H1 (cell line): Measurements from ENCODE around the gene ANXA4. TPM values are rescaled to one million over a fixed set of nuclear protein-coding genes. Genes with fewer than 3 reads are reported as not detected.

Experiments used
- CBX8 ChIP-seq: fragments of 300-800, 300-1000 bp; sonication (generic); IDR thresholded peaks from 2 replicates; pipeline ENCODE4 v1.7.1; 2016; ENCODE audit warnings: low read depth, low read length, borderline replicate concordance
- JUND ChIP-seq: IDR thresholded peaks from 2 replicates; pipeline ENCODE4 v1.6.1; 2011; ENCODE audit warnings: mild to moderate bottlenecking, improper control_type of control experiment, low read length
- KDM4A ChIP-seq: IDR thresholded peaks from one replicate; pipeline ENCODE4 v1.7.1; 2012; ENCODE audit warnings: low read depth, mild to moderate bottlenecking, moderate library complexity, low read length, inconsistent platforms; ENCODE audit not compliant: severe bottlenecking
- MAFK ChIP-seq: IDR thresholded peaks from 2 replicates; pipeline ENCODE4 v1.6.1; 2012; ENCODE audit warnings: low read depth, mild to moderate bottlenecking, improper control_type of control experiment, low read length
- SP1 ChIP-seq: IDR thresholded peaks from 2 replicates; pipeline ENCODE4 v1.6.1; 2011; ENCODE audit warnings: low read depth, low read length
- SRF ChIP-seq: IDR thresholded peaks from 2 replicates; pipeline ENCODE4 v1.6.1; 2011; ENCODE audit warnings: mild to moderate bottlenecking, low read depth, low read length, moderate library complexity
- polyA plus RNA-seq, 7 experiments: library from polyadenylated mRNA; depleted of rRNA in 3 of 7; stranded (reverse) in 5 of 7; unstranded in 2 of 7; fragments of >200 nt in 5 of 7; fragments of 200-250 nt in 2 of 7; gene quantifications; 1 replicate in 5 of 7; 2 replicates in 1 of 7; 4 replicates in 1 of 7; pipeline versions ENCODE4 v1.2.1 to v1.2.3, GENCODE V29; 2011 to 2013; ENCODE audit warnings: missing spikeins in 2 of 7, mixed read lengths in 2 of 7
- total RNA-seq: library from RNA; stranded (reverse); fragmentation: NEBNext Ultra II Directional; extraction: Animal tissue kit (Norgen Biotek cat#: 25700); gene quantifications from 2 replicates; pipeline ENCODE4 v1.2.1, GENCODE V29; 2021
- TF ChIP-seq, protein P1 (sequence below), 3 experiments: IDR thresholded peaks; 1 replicate in 2 of 3; 2 replicates in 1 of 3; pipeline versions ENCODE4 v1.5.1 to v1.6.1; 2011; ENCODE audit warnings: low read length in 3 of 3, mild to moderate bottlenecking in 3 of 3, inconsistent platforms in 2 of 3, low read depth in 1 of 3, moderate library complexity in 1 of 3; ENCODE audit not compliant: insufficient read depth in 1 of 3; ENCODE audit errors: control extremely low read depth in 1 of 3
- TF ChIP-seq, protein P2 (sequence below): IDR thresholded peaks from 2 replicates; pipeline ENCODE4 v1.6.1; 2012; ENCODE audit warnings: low read length, inconsistent platforms
- TF ChIP-seq, protein P3 (sequence below): IDR thresholded peaks from 2 replicates; pipeline ENCODE4 v1.6.1; 2011; ENCODE audit warnings: low read depth, mild to moderate bottlenecking, low read length; ENCODE audit not compliant: insufficient read depth

ANXA4 gene
- total and polyA plus RNA-seq, 2 of the 8 experiments (the other 6 are each of a cell fraction or from before 2014, with no cell fraction given): 9.4 to 17.6 TPM

DNA sequence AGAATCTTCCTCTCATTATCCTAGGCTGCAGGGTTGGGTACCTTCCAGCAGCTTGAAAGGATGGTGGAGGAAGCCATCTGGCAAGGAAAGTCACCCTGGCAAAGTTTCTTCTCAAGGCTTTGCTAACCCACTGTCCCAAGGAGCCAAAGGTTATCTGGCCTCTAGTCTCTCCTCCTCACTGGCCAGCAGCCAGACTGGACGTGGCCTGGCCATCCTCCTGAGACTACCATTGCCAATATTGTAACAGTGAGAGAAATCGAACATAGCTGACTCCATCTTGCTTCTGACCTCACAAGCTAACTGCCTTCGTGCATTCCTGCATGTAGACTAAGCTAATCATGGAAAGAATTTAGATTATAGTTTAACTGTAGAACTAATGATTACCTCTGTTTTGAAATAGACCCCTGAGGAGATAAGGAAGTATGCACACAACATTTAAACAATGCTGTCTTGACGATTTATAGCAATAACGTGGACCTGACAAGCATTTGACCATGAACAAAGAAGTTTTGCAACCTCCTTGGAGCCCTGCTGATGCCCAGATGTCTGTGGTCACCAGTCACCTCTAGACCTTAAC, 7.8 kb upstream of the ANXA4 start (continued):
- TF ChIP-seq, protein P1, sequence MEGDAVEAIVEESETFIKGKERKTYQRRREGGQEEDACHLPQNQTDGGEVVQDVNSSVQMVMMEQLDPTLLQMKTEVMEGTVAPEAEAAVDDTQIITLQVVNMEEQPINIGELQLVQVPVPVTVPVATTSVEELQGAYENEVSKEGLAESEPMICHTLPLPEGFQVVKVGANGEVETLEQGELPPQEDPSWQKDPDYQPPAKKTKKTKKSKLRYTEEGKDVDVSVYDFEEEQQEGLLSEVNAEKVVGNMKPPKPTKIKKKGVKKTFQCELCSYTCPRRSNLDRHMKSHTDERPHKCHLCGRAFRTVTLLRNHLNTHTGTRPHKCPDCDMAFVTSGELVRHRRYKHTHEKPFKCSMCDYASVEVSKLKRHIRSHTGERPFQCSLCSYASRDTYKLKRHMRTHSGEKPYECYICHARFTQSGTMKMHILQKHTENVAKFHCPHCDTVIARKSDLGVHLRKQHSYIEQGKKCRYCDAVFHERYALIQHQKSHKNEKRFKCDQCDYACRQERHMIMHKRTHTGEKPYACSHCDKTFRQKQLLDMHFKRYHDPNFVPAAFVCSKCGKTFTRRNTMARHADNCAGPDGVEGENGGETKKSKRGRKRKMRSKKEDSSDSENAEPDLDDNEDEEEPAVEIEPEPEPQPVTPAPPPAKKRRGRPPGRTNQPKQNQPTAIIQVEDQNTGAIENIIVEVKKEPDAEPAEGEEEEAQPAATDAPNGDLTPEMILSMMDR (IDR thresholded peaks at IDR 0.05; ENCODE audit: control extremely low read depth in 1 of 3, insufficient read depth in 1 of 3, low read depth in 1 of 3, low read length in 3 of 3): no peak
- TF ChIP-seq, protein P2, sequence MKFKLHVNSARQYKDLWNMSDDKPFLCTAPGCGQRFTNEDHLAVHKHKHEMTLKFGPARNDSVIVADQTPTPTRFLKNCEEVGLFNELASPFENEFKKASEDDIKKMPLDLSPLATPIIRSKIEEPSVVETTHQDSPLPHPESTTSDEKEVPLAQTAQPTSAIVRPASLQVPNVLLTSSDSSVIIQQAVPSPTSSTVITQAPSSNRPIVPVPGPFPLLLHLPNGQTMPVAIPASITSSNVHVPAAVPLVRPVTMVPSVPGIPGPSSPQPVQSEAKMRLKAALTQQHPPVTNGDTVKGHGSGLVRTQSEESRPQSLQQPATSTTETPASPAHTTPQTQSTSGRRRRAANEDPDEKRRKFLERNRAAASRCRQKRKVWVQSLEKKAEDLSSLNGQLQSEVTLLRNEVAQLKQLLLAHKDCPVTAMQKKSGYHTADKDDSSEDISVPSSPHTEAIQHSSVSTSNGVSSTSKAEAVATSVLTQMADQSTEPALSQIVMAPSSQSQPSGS: no peak
- TF ChIP-seq, protein P3, sequence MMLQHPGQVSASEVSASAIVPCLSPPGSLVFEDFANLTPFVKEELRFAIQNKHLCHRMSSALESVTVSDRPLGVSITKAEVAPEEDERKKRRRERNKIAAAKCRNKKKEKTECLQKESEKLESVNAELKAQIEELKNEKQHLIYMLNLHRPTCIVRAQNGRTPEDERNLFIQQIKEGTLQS: no peak
- no peak for TF ChIP-seq KDM4A
- no peak for TF ChIP-seq JUND
- TF ChIP-seq SRF: no peak
- TF ChIP-seq MAFK: no peak
- no peak for TF ChIP-seq SP1
- TF ChIP-seq CBX8: no peak
